ENCODE measurements around the gene TENT5C. TPM values are rescaled to one million over a fixed set of nuclear protein-coding genes. Genes with fewer than 3 reads are reported as not detected.

TENT5C gene
- total RNA-seq, 2 donors from 2014 or later, result 75.1 to 86.2 TPM

GRCh38 chr1:117670976-117671780 lies 65.3 kb downstream of the TENT5C start:
- ATAC-seq, result no peak
- Mint-ChIP-seq H3K4me3 (no peak overlapping the region), H3K9me3 (peaks cover 5% of the 10 kb centered on the region), H3K27me3 (peaks cover 0 to 3% of the 10 kb centered on the region in 2 donors), H3K27ac (peak overlapping the region in 1 of 2 donors; percentile 85), H3K36me3 (no peaks in the 10 kb centered on the region), H3K4me1 (ENCODE audit: low read depth in 2 of 2) (peaks cover 43 to 44% of the 10 kb centered on the region in 2 donors)
- no peak for DNase-seq (ENCODE audit: low spot score)

DNA sequence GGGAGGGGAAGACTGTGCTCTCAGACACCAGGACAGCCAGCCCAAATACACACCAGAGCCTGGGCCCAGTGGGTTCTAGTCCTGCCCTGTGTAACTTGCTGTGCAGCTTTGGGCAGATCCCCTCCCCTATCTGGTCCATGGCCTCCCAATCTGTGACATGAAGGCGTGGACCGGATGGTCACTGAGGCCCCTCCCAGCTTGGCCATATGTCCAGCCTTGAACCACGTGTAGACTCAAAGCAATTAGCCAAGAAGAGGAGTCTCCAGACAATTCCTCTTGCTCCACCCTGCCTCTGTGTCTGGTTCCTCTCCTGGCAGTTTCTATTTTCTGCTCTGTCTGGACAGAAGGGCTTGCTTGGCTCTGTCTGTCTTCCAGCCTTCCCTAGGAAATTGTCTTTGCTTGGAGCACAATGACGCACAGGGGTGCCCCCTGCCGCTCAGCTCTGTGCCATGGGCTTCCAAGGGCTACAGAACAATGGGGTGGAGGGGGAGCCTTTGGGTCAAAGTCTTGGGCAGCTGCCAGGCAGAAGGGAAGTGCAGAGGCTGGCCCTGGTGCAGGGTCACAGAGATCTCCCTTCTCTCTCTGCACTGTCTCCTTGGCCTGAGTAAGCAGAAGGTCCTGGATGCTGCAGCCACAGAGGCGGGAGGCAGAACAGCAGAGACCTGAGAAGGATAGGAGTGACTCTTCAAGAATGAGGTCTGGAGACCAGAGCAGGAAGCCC lies 66.1 kb downstream of the TENT5C start:
- ATAC-seq, result no peak
- peak overlapping the region in 1 of 2 donors; percentile 85 for H3K27ac Mint-ChIP-seq
- peaks cover 2% of the 10 kb centered on the region for H3K9me3 Mint-ChIP-seq
- H3K4me1 Mint-ChIP-seq (ENCODE audit: low read depth in 2 of 2), result peaks cover 38 to 39% of the 10 kb centered on the region in 2 donors
- peaks cover 0 to 3% of the 10 kb centered on the region in 2 donors for H3K27me3 Mint-ChIP-seq
- no peak overlapping the region for H3K4me3 Mint-ChIP-seq
- no peak for DNase-seq (ENCODE audit: low spot score)
- no peaks in the 10 kb centered on the region for H3K36me3 Mint-ChIP-seq

- Mint-ChIP-seq H3K27ac (peak overlapping the region; percentile 50 to 85), H3K9me3 (no peaks in the 10 kb centered on the region), H3K4me3 (no peak overlapping the region), H3K4me1 (ENCODE audit: low read depth in 2 of 2) (peaks cover 32 to 34% of the 10 kb centered on the region in 2 donors), H3K27me3 (peaks cover 0 to 3% of the 10 kb centered on the region in 2 donors), H3K36me3 (no peaks in the 10 kb centered on the region)
- ATAC-seq, result no peak
- DNase-seq (ENCODE audit: low spot score), result no peak
Observed at GRCh38 chr1:117672756-117673155, 66.9 kb downstream of the TENT5C start.

DNA sequence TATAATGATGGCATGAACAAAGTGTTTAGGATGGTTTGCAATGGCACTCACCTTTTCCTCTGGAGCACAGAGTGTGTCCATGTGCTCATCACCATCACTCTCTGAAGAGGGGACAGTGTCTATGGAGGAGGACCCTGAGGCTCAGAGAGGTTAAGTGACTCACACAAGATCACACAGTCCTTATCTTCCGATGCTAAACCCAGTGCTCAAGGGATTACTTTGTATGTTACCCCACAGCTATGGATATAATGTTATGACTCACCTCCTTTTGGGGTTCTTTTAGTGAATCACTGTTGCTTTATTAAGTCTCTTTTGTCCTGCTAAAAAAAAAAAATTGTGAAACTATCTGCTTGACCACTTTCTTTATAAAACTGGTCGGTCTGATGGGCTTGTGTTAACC lies 67.6 kb downstream of the TENT5C start:
- peaks cover 28 to 33% of the 10 kb centered on the region in 2 donors for H3K4me1 Mint-ChIP-seq (ENCODE audit: low read depth in 2 of 2)
- no peaks in the 10 kb centered on the region for H3K36me3 Mint-ChIP-seq
- DNase-seq (ENCODE audit: low spot score), result no peak
- peak overlapping the region; percentile 58 to 85 for H3K27ac Mint-ChIP-seq
- peaks cover 0 to 3% of the 10 kb centered on the region in 2 donors for H3K27me3 Mint-ChIP-seq
- H3K9me3 Mint-ChIP-seq, result no peaks in the 10 kb centered on the region
- no peak overlapping the region for H3K4me3 Mint-ChIP-seq
- peak; percentile 77 to 89 for ATAC-seq

DNA sequence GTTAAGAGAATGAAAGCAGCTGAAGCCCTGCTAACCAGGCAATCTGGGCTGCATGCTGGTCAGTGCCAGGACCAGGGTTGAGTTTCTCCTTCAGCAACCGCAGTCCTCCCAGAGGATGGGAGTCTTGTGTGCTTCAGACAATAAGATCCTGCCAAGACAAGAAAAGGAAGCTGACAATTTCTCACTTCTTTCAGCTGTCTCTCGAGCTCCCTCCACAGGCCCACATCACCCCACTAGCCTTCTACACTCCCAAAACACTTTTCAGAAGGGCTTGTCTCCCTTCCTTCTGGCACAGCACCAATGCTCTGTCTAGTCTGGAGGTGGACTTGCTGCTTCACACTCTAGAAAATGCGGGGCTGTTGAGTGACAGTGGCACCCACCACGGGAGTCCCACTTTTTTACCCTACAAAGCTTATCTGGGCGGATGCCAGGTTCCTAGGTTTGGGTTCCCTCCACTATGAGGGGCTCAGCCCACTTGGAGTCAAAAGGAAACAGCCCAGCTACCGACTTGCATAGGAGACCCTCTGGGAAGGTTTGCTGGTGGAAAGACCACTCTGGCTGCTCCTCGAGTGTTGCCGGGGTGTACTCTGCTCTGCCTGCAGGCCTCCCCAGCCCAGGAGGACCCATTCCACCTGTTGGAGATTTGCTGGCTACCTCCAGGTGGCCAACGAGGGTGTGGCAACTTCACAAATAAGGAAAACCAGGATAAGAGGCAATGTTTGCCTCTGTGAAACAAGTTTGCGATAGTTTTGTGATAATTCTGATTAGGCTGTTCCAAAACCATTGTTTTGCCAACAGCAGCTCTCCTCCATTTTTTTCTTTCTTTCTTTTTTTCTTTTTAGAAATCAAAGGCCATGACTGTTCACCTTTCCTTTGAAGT lies 68.9 kb downstream of the TENT5C start:
- Mint-ChIP-seq H3K27me3 (peaks cover 0 to 3% of the 10 kb centered on the region in 2 donors), H3K4me1 (ENCODE audit: low read depth in 2 of 2) (peaks cover 28 to 33% of the 10 kb centered on the region in 2 donors), H3K9me3 (no peaks in the 10 kb centered on the region), H3K36me3 (no peaks in the 10 kb centered on the region), H3K27ac (peak overlapping the region; percentile 58 to 85), H3K4me3 (peak overlapping the region; percentile 21)
- DNase-seq (ENCODE audit: low spot score) (peak; percentile 71), ATAC-seq (peak; percentile 69 to 70)

DNA sequence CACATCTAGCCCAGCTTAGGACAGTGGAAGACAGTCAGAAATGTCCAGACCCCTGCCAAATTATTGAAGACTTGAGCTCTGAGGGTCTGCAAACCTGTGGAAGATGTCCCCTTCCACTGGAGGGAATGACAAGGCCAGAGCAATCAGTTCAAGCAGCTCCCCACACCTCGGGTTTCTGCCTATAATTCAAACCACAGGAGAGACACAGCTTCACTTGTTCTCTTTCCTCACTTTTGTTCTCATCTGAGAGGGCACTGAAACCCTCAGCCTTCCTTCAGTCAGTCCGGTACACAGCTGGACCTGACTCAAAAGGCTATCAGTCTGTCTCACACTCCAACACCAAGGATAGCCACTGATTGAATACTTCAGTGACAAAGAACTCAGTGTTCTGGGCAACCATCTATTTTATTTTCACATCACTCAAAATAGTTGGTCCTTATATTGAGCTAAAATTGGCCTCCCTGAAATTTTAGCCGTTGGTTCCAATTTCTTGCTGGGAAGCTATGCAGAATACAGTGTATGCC lies 70.1 kb downstream of the TENT5C start:
- H3K4me1 Mint-ChIP-seq (ENCODE audit: low read depth in 2 of 2), result peaks cover 28 to 33% of the 10 kb centered on the region in 2 donors
- H3K36me3 Mint-ChIP-seq, result no peaks in the 10 kb centered on the region
- peak overlapping the region in 1 of 2 donors; percentile 85 for H3K27ac Mint-ChIP-seq
- ATAC-seq, result no peak
- no peak overlapping the region for H3K4me3 Mint-ChIP-seq
- peaks cover 0 to 3% of the 10 kb centered on the region in 2 donors for H3K27me3 Mint-ChIP-seq
- H3K9me3 Mint-ChIP-seq, result no peaks in the 10 kb centered on the region
- DNase-seq (ENCODE audit: low spot score), result no peak

- Mint-ChIP-seq H3K4me3 (no peak overlapping the region), H3K27ac (no peak overlapping the region), H3K36me3 (no peaks in the 10 kb centered on the region), H3K27me3 (peaks cover 0 to 3% of the 10 kb centered on the region in 2 donors), H3K4me1 (ENCODE audit: low read depth in 2 of 2) (peaks cover 28 to 33% of the 10 kb centered on the region in 2 donors), H3K9me3 (no peaks in the 10 kb centered on the region)
- ATAC-seq, result no peak
- DNase-seq (ENCODE audit: low spot score), result no peak
Observed at GRCh38 chr1:117676615-117677130, 70.8 kb downstream of the TENT5C start.

Other genes with a start within 250 kb of the TENT5C start
- gene MAN1A2, start 238.6 kb upstream of the TENT5C start, total RNA-seq, result 10 to 100 TPM; 44.3 to 47.4 TPM

All from natural killer cell treated with Interleukin-12 subunit alpha and Interleukin-12 subunit beta and Interleukin-15 and Interleukin-18, amount 100 ng/mL, for 72 hours (primary cell).